Glutamatergic neuron (in vitro differentiated cells): Measurements from ENCODE around the gene HSF4. TPM values are rescaled to one million over a fixed set of nuclear protein-coding genes. Genes with fewer than 3 reads are reported as not detected.
A peak's percentile ranks its signal among the peaks of the same experiment; 100 is the strongest.

ENCODE experiments used
- DNase-seq: peaks from one replicate; pipeline ENCODE4 v3.0.0; 2022
- H3K27ac Mint-ChIP-seq: one replicate; pipeline ENCODE4 v1.8.0; 2020; ENCODE audit warnings: mild to moderate bottlenecking, mixed read lengths, inconsistent platforms; ENCODE audit not compliant: unreplicated experiment
- H3K27me3 Mint-ChIP-seq: one replicate; pipeline ENCODE4 v1.8.0; 2020; ENCODE audit warnings: mild to moderate bottlenecking, moderate library complexity, mixed read lengths, inconsistent platforms; ENCODE audit not compliant: unreplicated experiment
- H3K36me3 Mint-ChIP-seq: one replicate; pipeline ENCODE4 v1.8.0; 2020; ENCODE audit warnings: mild to moderate bottlenecking, mixed read lengths, inconsistent platforms; ENCODE audit not compliant: unreplicated experiment
- H3K4me1 Mint-ChIP-seq: one replicate; pipeline ENCODE4 v1.8.0; 2020; ENCODE audit warnings: mild to moderate bottlenecking, low read depth, mixed read lengths, inconsistent platforms; ENCODE audit not compliant: unreplicated experiment
- H3K4me3 Mint-ChIP-seq: one replicate; pipeline ENCODE4 v1.8.0; 2020; ENCODE audit warnings: mild to moderate bottlenecking, mixed read lengths, inconsistent platforms; ENCODE audit not compliant: unreplicated experiment
- H3K9me3 Mint-ChIP-seq: one replicate; pipeline ENCODE4 v1.8.0; 2020; ENCODE audit warnings: mild to moderate bottlenecking, moderate library complexity, mixed read lengths, inconsistent platforms; ENCODE audit not compliant: unreplicated experiment
- total RNA-seq: library from RNA; stranded (reverse); fragmentation: NEBNext Ultra II Directional; extraction: Animal tissue kit (Norgen Biotek cat#: 25700); gene quantifications from one replicate; pipeline ENCODE4 v1.2.1, GENCODE V29; 2021; ENCODE audit not compliant: unreplicated experiment
- TF ChIP-seq, protein P1 (sequence below): fragments of 200-600 bp; sonication (generic); IDR thresholded peaks from one replicate; pipeline ENCODE4 v1.5.0; 2021; ENCODE audit not compliant: partially characterized antibody, unreplicated experiment

Gene HSF4
- total RNA-seq, 1 donor from 2014 or later = 7.2 TPM

DNA sequence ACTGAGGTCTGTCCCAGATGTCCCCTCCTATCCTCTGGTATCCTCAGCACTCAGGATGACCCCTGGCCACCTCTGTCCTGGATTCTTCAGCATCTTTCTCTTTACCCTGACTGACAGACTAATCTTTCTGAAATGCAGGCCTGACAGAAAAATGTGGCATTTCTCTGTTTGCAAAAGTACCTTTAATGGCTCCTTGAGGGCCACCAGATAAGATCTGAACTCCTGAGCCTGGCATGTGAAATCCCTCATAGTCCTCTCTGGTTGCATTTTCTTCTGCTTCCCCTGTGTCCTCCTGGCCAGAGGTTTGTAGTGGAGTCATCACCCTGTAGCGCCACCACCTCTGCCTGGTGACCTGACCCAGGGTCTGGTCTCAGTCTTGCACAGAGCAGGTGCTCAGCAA, 32.3 kb downstream of the HSF4 start:
- H3K27ac Mint-ChIP-seq = peak overlapping the region; percentile 50
- no peak overlapping the region for H3K4me3 Mint-ChIP-seq
- DNase-seq = no peak
- peaks cover 6% of the 10 kb centered on the region for H3K27me3 Mint-ChIP-seq
- TF ChIP-seq, protein P1, sequence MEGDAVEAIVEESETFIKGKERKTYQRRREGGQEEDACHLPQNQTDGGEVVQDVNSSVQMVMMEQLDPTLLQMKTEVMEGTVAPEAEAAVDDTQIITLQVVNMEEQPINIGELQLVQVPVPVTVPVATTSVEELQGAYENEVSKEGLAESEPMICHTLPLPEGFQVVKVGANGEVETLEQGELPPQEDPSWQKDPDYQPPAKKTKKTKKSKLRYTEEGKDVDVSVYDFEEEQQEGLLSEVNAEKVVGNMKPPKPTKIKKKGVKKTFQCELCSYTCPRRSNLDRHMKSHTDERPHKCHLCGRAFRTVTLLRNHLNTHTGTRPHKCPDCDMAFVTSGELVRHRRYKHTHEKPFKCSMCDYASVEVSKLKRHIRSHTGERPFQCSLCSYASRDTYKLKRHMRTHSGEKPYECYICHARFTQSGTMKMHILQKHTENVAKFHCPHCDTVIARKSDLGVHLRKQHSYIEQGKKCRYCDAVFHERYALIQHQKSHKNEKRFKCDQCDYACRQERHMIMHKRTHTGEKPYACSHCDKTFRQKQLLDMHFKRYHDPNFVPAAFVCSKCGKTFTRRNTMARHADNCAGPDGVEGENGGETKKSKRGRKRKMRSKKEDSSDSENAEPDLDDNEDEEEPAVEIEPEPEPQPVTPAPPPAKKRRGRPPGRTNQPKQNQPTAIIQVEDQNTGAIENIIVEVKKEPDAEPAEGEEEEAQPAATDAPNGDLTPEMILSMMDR = no peak
- H3K36me3 Mint-ChIP-seq = no peaks in the 10 kb centered on the region
- H3K9me3 Mint-ChIP-seq = peaks cover 13% of the 10 kb centered on the region
- H3K4me1 Mint-ChIP-seq = peaks cover 10% of the 10 kb centered on the region

GRCh38 chr16:67197704-67198103, 33.2 kb downstream of the HSF4 start:
- Mint-ChIP-seq H3K4me1 (peaks cover 10% of the 10 kb centered on the region), H3K9me3 (peaks cover 13% of the 10 kb centered on the region), H3K36me3 (no peaks in the 10 kb centered on the region), H3K4me3 (no peak overlapping the region), H3K27me3 (peaks cover 5% of the 10 kb centered on the region), H3K27ac (no peak overlapping the region)
- TF ChIP-seq, protein P1 = no peak
- no peak for DNase-seq

DNA sequence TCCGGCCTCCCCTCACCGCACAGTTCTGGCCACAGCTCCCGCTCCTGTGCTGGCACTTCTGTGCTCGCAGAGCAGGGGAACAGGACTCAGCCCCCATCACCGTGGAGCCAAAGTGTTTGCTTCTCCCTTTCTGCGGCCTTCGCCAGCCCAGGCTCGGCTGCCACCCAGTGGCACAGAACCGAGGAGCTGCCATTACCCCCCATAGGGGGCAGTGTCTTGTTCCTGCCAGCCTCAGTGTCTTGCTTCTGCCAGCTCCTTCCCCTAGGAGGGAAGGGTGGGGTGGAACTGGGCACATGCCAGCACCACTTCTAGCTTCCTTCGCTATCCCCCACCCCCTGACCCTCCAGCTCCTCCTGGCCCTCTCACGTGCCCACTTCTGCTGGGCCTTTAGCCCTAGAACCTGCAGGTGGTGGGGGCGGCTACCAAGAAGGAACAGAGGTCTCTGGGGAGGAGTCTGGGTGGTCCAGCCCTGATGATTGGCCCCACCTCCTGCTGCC, 33.7 kb downstream of the HSF4 start:
- no peak overlapping the region for H3K27ac Mint-ChIP-seq
- H3K4me1 Mint-ChIP-seq = peaks cover 8% of the 10 kb centered on the region
- peaks cover 5% of the 10 kb centered on the region for H3K27me3 Mint-ChIP-seq
- no peaks in the 10 kb centered on the region for H3K36me3 Mint-ChIP-seq
- TF ChIP-seq, protein P1 = peak; percentile 45
- DNase-seq = no peak
- H3K9me3 Mint-ChIP-seq = peaks cover 13% of the 10 kb centered on the region
- H3K4me3 Mint-ChIP-seq = peak overlapping the region; percentile 49

- TF ChIP-seq, protein P1 = peak; percentile 73
- peaks cover 1% of the 10 kb centered on the region for H3K27me3 Mint-ChIP-seq
- peak within 1 kb of the TSS; percentile 63 for H3K4me3 Mint-ChIP-seq
- peaks cover 13% of the 10 kb centered on the region for H3K9me3 Mint-ChIP-seq
- no peaks in the 10 kb centered on the region for H3K36me3 Mint-ChIP-seq
- DNase-seq = peak; percentile 68
- H3K4me1 Mint-ChIP-seq = peaks cover 4% of the 10 kb centered on the region
- H3K27ac Mint-ChIP-seq = no peak within 1 kb of the TSS
These were observed 34.7 kb downstream of the HSF4 start, which contains the start of gene ELMO3 for GRCh38 chr16:67199011-67199807. TSS of gene ELMO3 (plus strand) at chr16:67199131. CDS start at chr16:67199327, 196 bp downstream.

DNA sequence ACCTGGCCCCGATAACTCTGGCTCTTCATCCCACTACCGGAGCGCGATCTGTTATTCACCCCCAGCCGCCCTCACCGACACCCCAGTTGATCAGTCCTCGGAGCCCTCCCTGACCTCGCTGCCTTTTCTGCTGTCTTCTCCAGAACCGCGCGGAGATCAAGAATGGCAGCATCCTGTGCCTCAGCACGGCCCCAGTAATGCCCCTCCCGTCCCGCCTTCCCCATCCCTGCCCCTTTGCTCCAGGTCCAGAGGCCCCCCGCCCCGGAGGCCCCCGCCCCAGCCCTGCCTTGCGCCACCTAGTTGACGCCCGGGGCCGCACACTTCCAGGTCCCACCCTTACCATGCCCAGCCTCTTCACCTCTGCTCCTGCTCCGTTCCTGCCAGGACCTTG, 35.3 kb downstream of the HSF4 start:
- peaks cover 4% of the 10 kb centered on the region for H3K4me1 Mint-ChIP-seq
- H3K9me3 Mint-ChIP-seq = peaks cover 13% of the 10 kb centered on the region
- DNase-seq = peak; percentile 50
- TF ChIP-seq, protein P1 = peak; percentile 18
- H3K4me3 Mint-ChIP-seq = peak overlapping the region; percentile 63
- H3K36me3 Mint-ChIP-seq = no peaks in the 10 kb centered on the region
- H3K27ac Mint-ChIP-seq = no peak overlapping the region
- peaks cover 1% of the 10 kb centered on the region for H3K27me3 Mint-ChIP-seq
